K562 (cell line): ENCODE measurements around the gene MIB2. TPM values are rescaled to one million over a fixed set of nuclear protein-coding genes. Genes with fewer than 3 reads are reported as not detected.

Source experiments
- HDAC2 ChIP-seq: fragments of 450-650 bp; IDR thresholded peaks from 2 replicates; pipeline ENCODE4 v1.6.1; 2016; ENCODE audit warnings: mild to moderate bottlenecking
- JUND ChIP-seq, 2 experiments: IDR thresholded peaks; 2 replicates in 1 of 2; 3 replicates in 1 of 2; pipeline ENCODE4 v1.6.1; 2011; ENCODE audit warnings: borderline replicate concordance in 2 of 2, low read depth in 2 of 2, low read length in 2 of 2, improper control_type of control experiment in 1 of 2, missing biosample characterization in 1 of 2, missing genetic modification characterization in 1 of 2, missing genetic modification reagents in 1 of 2
- NCOA2 ChIP-seq, 2 experiments: fragments of 450-650 bp; IDR thresholded peaks; 2 replicates each; pipeline ENCODE4 v1.6.1; 2018; ENCODE audit warnings: mild to moderate bottlenecking in 2 of 2, moderate library complexity in 1 of 2; ENCODE audit not compliant: partially characterized antibody in 2 of 2
- OTX1 ChIP-seq: fragments of 450-650 bp; formaldehyde crosslinking; IDR thresholded peaks from 2 replicates; pipeline ENCODE4 v1.4.0; 2022; ENCODE audit warnings: mild to moderate bottlenecking
- RBM34 ChIP-seq: fragments of 200-400 bp; formaldehyde crosslinking; IDR thresholded peaks from 2 replicates; pipeline ENCODE4 v1.6.1; 2018; ENCODE audit warnings: low read length, borderline replicate concordance; ENCODE audit not compliant: insufficient read depth
- SAFB ChIP-seq: fragments of 200-400 bp; formaldehyde crosslinking; IDR thresholded peaks from 2 replicates; pipeline ENCODE4 v1.6.1; 2017; ENCODE audit warnings: low read depth, low read length, borderline replicate concordance
- SRSF3 ChIP-seq: fragments of 200-400 bp; formaldehyde crosslinking; IDR thresholded peaks from 2 replicates; pipeline ENCODE4 v1.6.1; 2016; ENCODE audit warnings: mild to moderate bottlenecking, low read length, moderate library complexity; ENCODE audit not compliant: insufficient read depth
- ZNF445 ChIP-seq: fragments of 250-450 bp; sonication (Bioruptor Pico); IDR thresholded peaks from 2 replicates; pipeline ENCODE4 v1.4.0; 2020; ENCODE audit warnings: low read depth, mild to moderate bottlenecking, moderate library complexity
- polyA plus RNA-seq, 8 experiments: library from polyadenylated mRNA; depleted of rRNA in 4 of 8; stranded (reverse) in 5 of 8; unstranded in 3 of 8; fragments of >200 nt; fragmentation: Nextera tagmentation in 2 of 8; fragmentation: Illumina TruSeq in 1 of 8; extraction: Ambion mirVana in 2 of 8; extraction: Trizol in 1 of 8; gene quantifications; 2 replicates each; pipeline versions ENCODE4 v1.2.1 to v1.2.3, GENCODE V29; 2011 to 2014; ENCODE audit warnings: inconsistent platforms in 1 of 8, missing spikeins in 1 of 8
- total RNA-seq, 7 experiments: library from RNA; depleted of rRNA in 6 of 7; stranded (reverse); fragments of >200 nt in 6 of 7; fragmentation: Illumina TruSeq in 2 of 7; extraction: Trizol in 2 of 7; gene quantifications; 2 replicates each; pipeline versions ENCODE4 v1.2.1 to v1.2.3, GENCODE V29; 2011 to 2021; ENCODE audit warnings: low replicate concordance in 1 of 7
- TF ChIP-seq, protein P1 (sequence below): fragments of 150-350 bp; conservative IDR thresholded peaks from 2 replicates; pipeline ENCODE4 v1.6.1; 2014; ENCODE audit warnings: low read length

MIB2 gene
- total and polyA plus RNA-seq, 9 of the 15 experiments (the other 6 are each of a cell fraction or from before 2014, with no cell fraction given): 0.04 to 17.0 (median 4.9) TPM; not detected in 1

DNA sequence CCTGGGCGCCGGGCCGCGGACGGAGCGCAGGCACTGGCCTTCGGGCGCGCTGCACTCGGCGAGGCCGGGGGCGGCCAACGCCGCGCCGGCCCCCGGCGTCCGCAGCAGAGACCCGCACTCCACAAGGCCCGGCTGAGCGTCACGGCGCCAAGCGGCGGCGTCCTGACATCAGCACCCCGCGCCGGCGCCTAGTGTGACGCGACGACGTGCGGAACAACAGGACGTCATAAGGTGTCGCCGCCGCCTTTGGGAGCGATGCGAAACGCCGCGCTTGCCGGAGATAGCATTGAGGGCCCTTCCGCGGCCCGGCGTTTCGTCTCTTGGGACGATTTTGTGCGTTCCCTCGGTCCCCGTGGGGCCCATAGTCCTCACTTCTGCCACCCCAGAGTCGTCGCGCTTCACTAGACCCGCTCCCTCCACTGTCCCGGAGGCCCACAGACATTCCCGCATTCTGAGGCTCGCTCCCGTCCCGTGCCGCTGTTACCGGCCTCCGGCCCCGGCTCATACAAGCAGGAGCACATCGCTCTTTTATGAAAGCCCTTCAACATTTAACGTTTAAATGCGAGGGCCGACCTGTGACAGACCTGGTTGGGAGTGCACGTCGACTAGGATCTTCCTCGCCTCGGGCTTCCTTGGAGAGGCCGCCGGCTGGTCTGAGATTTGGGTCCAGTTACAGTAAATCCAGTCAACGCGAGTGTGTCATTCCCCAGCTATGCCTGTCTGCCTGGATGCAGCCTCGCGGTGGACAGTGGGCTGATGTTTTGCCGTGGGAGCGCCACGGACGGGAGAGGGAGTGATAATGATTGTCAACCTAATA is 40.4 kb upstream of the MIB2 start, which contains the start of gene SSU72 (continued):
- TF ChIP-seq, protein P1, sequence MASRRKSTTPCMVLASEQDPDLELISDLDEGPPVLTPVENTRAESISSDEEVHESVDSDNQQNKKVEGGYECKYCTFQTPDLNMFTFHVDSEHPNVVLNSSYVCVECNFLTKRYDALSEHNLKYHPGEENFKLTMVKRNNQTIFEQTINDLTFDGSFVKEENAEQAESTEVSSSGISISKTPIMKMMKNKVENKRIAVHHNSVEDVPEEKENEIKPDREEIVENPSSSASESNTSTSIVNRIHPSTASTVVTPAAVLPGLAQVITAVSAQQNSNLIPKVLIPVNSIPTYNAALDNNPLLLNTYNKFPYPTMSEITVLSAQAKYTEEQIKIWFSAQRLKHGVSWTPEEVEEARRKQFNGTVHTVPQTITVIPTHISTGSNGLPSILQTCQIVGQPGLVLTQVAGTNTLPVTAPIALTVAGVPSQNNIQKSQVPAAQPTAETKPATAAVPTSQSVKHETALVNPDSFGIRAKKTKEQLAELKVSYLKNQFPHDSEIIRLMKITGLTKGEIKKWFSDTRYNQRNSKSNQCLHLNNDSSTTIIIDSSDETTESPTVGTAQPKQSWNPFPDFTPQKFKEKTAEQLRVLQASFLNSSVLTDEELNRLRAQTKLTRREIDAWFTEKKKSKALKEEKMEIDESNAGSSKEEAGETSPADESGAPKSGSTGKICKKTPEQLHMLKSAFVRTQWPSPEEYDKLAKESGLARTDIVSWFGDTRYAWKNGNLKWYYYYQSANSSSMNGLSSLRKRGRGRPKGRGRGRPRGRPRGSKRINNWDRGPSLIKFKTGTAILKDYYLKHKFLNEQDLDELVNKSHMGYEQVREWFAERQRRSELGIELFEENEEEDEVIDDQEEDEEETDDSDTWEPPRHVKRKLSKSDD: peak; percentile 97
- TF ChIP-seq HDAC2: no peak
- TF ChIP-seq NCOA2 (IDR thresholded peaks at IDR 0.05; ENCODE audit: partially characterized antibody in 2 of 2): no peak
- no peak for TF ChIP-seq OTX1 (CRISPR knock-in tag)
- no peak for TF ChIP-seq SAFB
- peak; percentile 86; the same call in 1 of the 2 replicates for TF ChIP-seq SRSF3
- no peak for TF ChIP-seq RBM34
- peak; percentile 62 for TF ChIP-seq JUND (IDR thresholded peaks at IDR 0.05; ENCODE audit: borderline replicate concordance, low read depth, low read length)
- TF ChIP-seq JUND (tag; IDR thresholded peaks at IDR 0.05; ENCODE audit: borderline replicate concordance, low read depth, low read length): peak; percentile 41; the same call in 1 of the 3 replicates
- TF ChIP-seq ZNF445 (CRISPR knock-in tag): no peak
